HG03159 (cell line): ENCODE measurements around the gene PJA2.
"Not testable (repeated sequence)": the region's sequence is repeated elsewhere in the genome, so short reads cannot be mapped to it uniquely, and the experiment has no call there.

Experiments
- ATAC-seq: cut with Tn5 transposase; IDR thresholded peaks from one replicate; pipeline ENCODE4 v1.9.1; 2021; ENCODE audit warnings: mild to moderate bottlenecking, moderate library complexity; ENCODE audit not compliant: unreplicated experiment

Gene PJA2

GRCh38 chr5:109310315-109310714 is 99.5 kb downstream of the PJA2 start:
- no peak for ATAC-seq

- no peak for ATAC-seq
Measured at GRCh38 chr5:109309326-109310063, 100.3 kb downstream of the PJA2 start.

GRCh38 chr5:109307951-109308350 is 101.8 kb downstream of the PJA2 start:
- no peak for ATAC-seq

- no peak for ATAC-seq
Measured at GRCh38 chr5:109307456-109307855, 102.3 kb downstream of the PJA2 start.

GRCh38 chr5:109305352-109305751 is 104.4 kb downstream of the PJA2 start:
- ATAC-seq: no peak

- ATAC-seq: no peak
Measured at GRCh38 chr5:109304309-109304708, 105.5 kb downstream of the PJA2 start.

GRCh38 chr5:109300367-109300766 is 109.4 kb downstream of the PJA2 start:
- no peak for ATAC-seq

- no peak for ATAC-seq
Measured at GRCh38 chr5:109299557-109299956, 110.2 kb downstream of the PJA2 start.

GRCh38 chr5:109298794-109299193 is 111.0 kb downstream of the PJA2 start:
- no peak for ATAC-seq

GRCh38 chr5:109297900-109298299 is 111.9 kb downstream of the PJA2 start:
- ATAC-seq: no peak

- no peak for ATAC-seq
Measured at GRCh38 chr5:109291090-109291489, 118.7 kb downstream of the PJA2 start.

GRCh38 chr5:109290231-109290630 is 119.5 kb downstream of the PJA2 start:
- no peak for ATAC-seq

GRCh38 chr5:109286628-109287027 is 123.1 kb downstream of the PJA2 start:
- not testable (repeated sequence) for ATAC-seq
